HEK293 (cell line): ENCODE data around the gene MDM4.

Experiments used
- EGR2 ChIP-seq: fragments of 450-650 bp; formaldehyde crosslinking; IDR thresholded peaks from 2 replicates; pipeline ENCODE4 v1.5.1; 2016; ENCODE audit warnings: low read depth, missing biosample characterization, missing genetic modification characterization
- GLIS1 ChIP-seq: fragments of 450-650 bp; formaldehyde crosslinking; IDR thresholded peaks from 2 replicates; pipeline ENCODE4 v1.5.1; 2016; ENCODE audit warnings: missing biosample characterization, missing genetic modification characterization
- HOXA7 ChIP-seq: sonication (generic); formaldehyde crosslinking; IDR thresholded peaks from 2 replicates; pipeline ENCODE4 v1.8.1; 2022; ENCODE audit warnings: missing genetic modification reagents, borderline replicate concordance
- HOXD13 ChIP-seq: sonication (generic); formaldehyde crosslinking; IDR thresholded peaks from 2 replicates; pipeline ENCODE4 v1.8.0; 2022; ENCODE audit warnings: missing genetic modification reagents, borderline replicate concordance
- KLF8 ChIP-seq: fragments of 450-650 bp; formaldehyde crosslinking; IDR thresholded peaks from 2 replicates; pipeline ENCODE4 v1.5.1; 2016; ENCODE audit warnings: missing biosample characterization, missing genetic modification characterization
- KLF9 ChIP-seq: fragments of 450-650 bp; formaldehyde crosslinking; IDR thresholded peaks from 2 replicates; pipeline ENCODE4 v1.5.1; 2016; ENCODE audit warnings: missing biosample characterization, missing genetic modification characterization, low read depth
- MYNN ChIP-seq: fragments of 450-650 bp; formaldehyde crosslinking; IDR thresholded peaks from 2 replicates; pipeline ENCODE4 v1.5.1; 2016; ENCODE audit warnings: missing biosample characterization, missing genetic modification characterization, borderline replicate concordance
- PRDM1 ChIP-seq: fragments of 450-650 bp; formaldehyde crosslinking; IDR thresholded peaks from 2 replicates; pipeline ENCODE4; 2016; ENCODE audit warnings: missing biosample characterization, missing genetic modification characterization
- RBAK ChIP-seq: fragments of 450-650 bp; formaldehyde crosslinking; IDR thresholded peaks from 2 replicates; pipeline ENCODE4 v1.5.1; 2016; ENCODE audit warnings: missing biosample characterization, missing genetic modification characterization
- SP2 ChIP-seq: fragments of 450-650 bp; formaldehyde crosslinking; IDR thresholded peaks from 2 replicates; pipeline ENCODE4 v1.5.1; 2016; ENCODE audit warnings: missing biosample characterization, missing genetic modification characterization
- YY1 ChIP-seq: fragments of 450-650 bp; formaldehyde crosslinking; IDR thresholded peaks from 2 replicates; pipeline ENCODE4 v1.5.1; 2018; ENCODE audit warnings: missing biosample characterization, missing genetic modification characterization
- ZBTB20 ChIP-seq: fragments of 450-650 bp; formaldehyde crosslinking; IDR thresholded peaks from 2 replicates; pipeline ENCODE4 v1.5.1; 2016; ENCODE audit warnings: missing biosample characterization, missing genetic modification characterization
- ZBTB7A ChIP-seq: fragments of 450-650 bp; formaldehyde crosslinking; IDR thresholded peaks from 2 replicates; pipeline ENCODE4 v1.5.1; 2016; ENCODE audit warnings: low read depth, missing biosample characterization, missing genetic modification characterization
- ZNF10 ChIP-seq: fragments of 450-650 bp; formaldehyde crosslinking; IDR thresholded peaks from 2 replicates; pipeline ENCODE4 v1.5.1; 2017; ENCODE audit warnings: missing biosample characterization, missing genetic modification characterization
- ZNF114 ChIP-seq: fragments of 450-650 bp; formaldehyde crosslinking; IDR thresholded peaks from 2 replicates; pipeline ENCODE4 v1.5.0; 2017; ENCODE audit warnings: missing biosample characterization, missing genetic modification characterization
- ZNF133 ChIP-seq: fragments of 450-650 bp; formaldehyde crosslinking; IDR thresholded peaks from 2 replicates; pipeline ENCODE4 v1.5.1; 2016; ENCODE audit warnings: missing biosample characterization, missing genetic modification characterization
- ZNF138 ChIP-seq: fragments of 450-650 bp; formaldehyde crosslinking; IDR thresholded peaks from 2 replicates; pipeline ENCODE4 v1.5.1; 2016; ENCODE audit warnings: missing biosample characterization, missing genetic modification characterization, borderline replicate concordance
- ZNF157 ChIP-seq: fragments of 450-650 bp; formaldehyde crosslinking; IDR thresholded peaks from 2 replicates; pipeline ENCODE4 v1.5.1; 2016; ENCODE audit warnings: missing biosample characterization, missing genetic modification characterization
- ZNF174 ChIP-seq: fragments of 450-650 bp; formaldehyde crosslinking; IDR thresholded peaks from 2 replicates; pipeline ENCODE4 v1.5.0; 2017; ENCODE audit warnings: missing biosample characterization, mild to moderate bottlenecking, missing genetic modification characterization
- ZNF2 ChIP-seq: fragments of 450-650 bp; formaldehyde crosslinking; IDR thresholded peaks from 2 replicates; pipeline ENCODE4 v1.5.1; 2016; ENCODE audit warnings: missing biosample characterization, missing genetic modification characterization
- ZNF292 ChIP-seq: fragments of 450-650 bp; formaldehyde crosslinking; IDR thresholded peaks from 2 replicates; pipeline ENCODE4 v1.5.1; 2016; ENCODE audit warnings: low read depth, missing biosample characterization, missing genetic modification characterization, borderline replicate concordance
- ZNF350 ChIP-seq: fragments of 450-650 bp; formaldehyde crosslinking; IDR thresholded peaks from 2 replicates; pipeline ENCODE4 v1.5.0; 2017; ENCODE audit warnings: missing biosample characterization, mild to moderate bottlenecking, missing genetic modification characterization
- ZNF423 ChIP-seq: fragments of 450-650 bp; formaldehyde crosslinking; IDR thresholded peaks from 2 replicates; pipeline ENCODE4 v1.5.1; 2016; ENCODE audit warnings: missing biosample characterization, missing genetic modification characterization
- ZNF514 ChIP-seq: fragments of 450-650 bp; formaldehyde crosslinking; IDR thresholded peaks from 2 replicates; pipeline ENCODE4 v1.5.1; 2016; ENCODE audit warnings: missing biosample characterization, missing genetic modification characterization
- ZNF521 ChIP-seq: fragments of 450-650 bp; formaldehyde crosslinking; IDR thresholded peaks from 2 replicates; pipeline ENCODE4 v1.5.1; 2017; ENCODE audit warnings: missing biosample characterization, mild to moderate bottlenecking, missing genetic modification characterization
- ZNF623 ChIP-seq: fragments of 450-650 bp; formaldehyde crosslinking; IDR thresholded peaks from 2 replicates; pipeline ENCODE4 v1.5.1; 2016; ENCODE audit warnings: missing biosample characterization, missing genetic modification characterization
- ZNF624 ChIP-seq: fragments of 450-650 bp; formaldehyde crosslinking; IDR thresholded peaks from 2 replicates; pipeline ENCODE4 v1.5.1; 2017; ENCODE audit warnings: missing biosample characterization, missing genetic modification characterization
- ZNF654 ChIP-seq: fragments of 450-650 bp; formaldehyde crosslinking; IDR thresholded peaks from 2 replicates; pipeline ENCODE4 v1.5.1; 2016; ENCODE audit warnings: low read depth, missing biosample characterization, missing genetic modification characterization
- ZNF777 ChIP-seq: fragments of 450-650 bp; formaldehyde crosslinking; IDR thresholded peaks from 2 replicates; pipeline ENCODE4 v1.5.1; 2017; ENCODE audit warnings: missing biosample characterization, missing genetic modification characterization, borderline replicate concordance
- ZXDB ChIP-seq: fragments of 450-650 bp; formaldehyde crosslinking; IDR thresholded peaks from 2 replicates; pipeline ENCODE4 v1.5.1; 2016; ENCODE audit warnings: missing biosample characterization, missing genetic modification characterization
- TF ChIP-seq, protein P1 (sequence below): fragments of 450-650 bp; formaldehyde crosslinking; IDR thresholded peaks from 2 replicates; pipeline ENCODE4 v1.5.1; 2017; ENCODE audit warnings: missing biosample characterization, missing genetic modification characterization
- TF ChIP-seq, protein P2 (sequence below): fragments of 450-650 bp; formaldehyde crosslinking; IDR thresholded peaks from 2 replicates; pipeline ENCODE4 v1.5.1; 2016; ENCODE audit warnings: missing biosample characterization, missing genetic modification characterization
- TF ChIP-seq, protein P3 (sequence below): fragments of 450-650 bp; formaldehyde crosslinking; IDR thresholded peaks from 2 replicates; pipeline ENCODE4 v1.5.1; 2016; ENCODE audit warnings: missing biosample characterization, missing genetic modification characterization
- TF ChIP-seq, protein P4 (sequence below): fragments of 450-650 bp; formaldehyde crosslinking; optimal IDR thresholded peaks from 2 replicates; pipeline ENCODE3; 2016; ENCODE audit warnings: missing biosample characterization, mild to moderate bottlenecking, missing genetic modification characterization

MDM4 gene

DNA sequence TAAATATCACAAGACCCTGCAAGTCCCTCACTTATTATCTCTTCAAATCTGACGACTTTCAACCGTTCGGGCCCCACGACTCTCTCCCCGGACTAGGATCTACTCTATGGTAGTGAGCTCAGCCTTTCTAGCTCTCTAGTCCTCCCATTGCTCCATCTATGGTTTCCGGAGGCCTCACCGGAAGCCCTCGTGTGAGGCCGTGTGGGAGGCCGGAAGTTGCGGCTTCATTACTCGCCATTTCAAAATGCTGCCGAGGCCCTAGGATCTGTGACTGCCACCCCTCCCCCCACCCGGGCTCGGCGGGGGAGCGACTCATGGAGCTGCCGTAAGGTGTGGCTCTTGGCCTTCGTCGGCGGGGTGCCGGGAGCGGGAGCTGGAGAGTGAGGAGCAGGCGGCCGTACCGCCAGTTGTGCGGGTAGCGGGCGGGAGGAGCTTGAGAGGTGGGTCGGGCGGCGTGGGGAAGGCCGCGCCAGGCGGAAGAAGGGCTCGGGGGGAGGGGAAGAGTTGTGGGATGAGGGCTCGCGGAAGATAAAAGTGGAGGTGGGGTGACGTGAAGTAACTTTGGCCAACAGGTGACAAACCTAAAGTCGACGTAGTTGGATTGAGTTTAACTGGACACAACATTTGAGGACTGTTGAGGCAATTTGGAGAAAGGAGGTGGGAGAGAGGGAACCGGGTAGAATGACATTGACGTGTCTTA is at the start of gene MDM4 (continued):
- TF ChIP-seq ZNF514 (tag by site-specific recombination), result no peak
- TF ChIP-seq EGR2 (tag by site-specific recombination), result peak; percentile 95
- 0 out of 2 replicates have a peak, but pooled peaks have one; percentile 14 for TF ChIP-seq ZNF133 (tag by site-specific recombination)
- peak; percentile 88 for TF ChIP-seq SP2 (tag by site-specific recombination)
- 0 out of 2 replicates have a peak, but pooled peaks have one; percentile 68 for TF ChIP-seq ZNF138
- TF ChIP-seq ZNF292 (tag by site-specific recombination), result no peak
- peak; percentile 79 for TF ChIP-seq KLF9 (tag by site-specific recombination)
- TF ChIP-seq, protein P1, sequence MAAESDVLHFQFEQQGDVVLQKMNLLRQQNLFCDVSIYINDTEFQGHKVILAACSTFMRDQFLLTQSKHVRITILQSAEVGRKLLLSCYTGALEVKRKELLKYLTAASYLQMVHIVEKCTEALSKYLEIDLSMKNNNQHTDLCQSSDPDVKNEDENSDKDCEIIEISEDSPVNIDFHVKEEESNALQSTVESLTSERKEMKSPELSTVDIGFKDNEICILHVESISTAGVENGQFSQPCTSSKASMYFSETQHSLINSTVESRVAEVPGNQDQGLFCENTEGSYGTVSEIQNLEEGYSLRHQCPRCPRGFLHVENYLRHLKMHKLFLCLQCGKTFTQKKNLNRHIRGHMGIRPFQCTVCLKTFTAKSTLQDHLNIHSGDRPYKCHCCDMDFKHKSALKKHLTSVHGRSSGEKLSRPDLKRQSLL, result peak; percentile 88; the same call in 1 of the 2 replicates
- TF ChIP-seq, protein P2, sequence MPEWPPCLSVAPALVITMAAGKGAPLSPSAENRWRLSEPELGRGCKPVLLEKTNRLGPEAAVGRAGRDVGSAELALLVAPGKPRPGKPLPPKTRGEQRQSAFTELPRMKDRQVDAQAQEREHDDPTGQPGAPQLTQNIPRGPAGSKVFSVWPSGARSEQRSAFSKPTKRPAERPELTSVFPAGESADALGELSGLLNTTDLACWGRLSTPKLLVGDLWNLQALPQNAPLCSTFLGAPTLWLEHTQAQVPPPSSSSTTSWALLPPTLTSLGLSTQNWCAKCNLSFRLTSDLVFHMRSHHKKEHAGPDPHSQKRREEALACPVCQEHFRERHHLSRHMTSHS (tag by site-specific recombination), result no peak
- TF ChIP-seq PRDM1 (tag by site-specific recombination), result peak; percentile 32; the same call in 1 of the 2 replicates
- no peak for TF ChIP-seq ZNF777
- TF ChIP-seq ZXDB (tag by site-specific recombination), result peak; percentile 97
- no peak for TF ChIP-seq ZNF521 (tag by site-specific recombination)
- TF ChIP-seq HOXA7, result no peak
- TF ChIP-seq KLF8 (tag by site-specific recombination), result peak; percentile 97
- TF ChIP-seq YY1 (tag by site-specific recombination), result peak; percentile 93
- TF ChIP-seq, protein P3, sequence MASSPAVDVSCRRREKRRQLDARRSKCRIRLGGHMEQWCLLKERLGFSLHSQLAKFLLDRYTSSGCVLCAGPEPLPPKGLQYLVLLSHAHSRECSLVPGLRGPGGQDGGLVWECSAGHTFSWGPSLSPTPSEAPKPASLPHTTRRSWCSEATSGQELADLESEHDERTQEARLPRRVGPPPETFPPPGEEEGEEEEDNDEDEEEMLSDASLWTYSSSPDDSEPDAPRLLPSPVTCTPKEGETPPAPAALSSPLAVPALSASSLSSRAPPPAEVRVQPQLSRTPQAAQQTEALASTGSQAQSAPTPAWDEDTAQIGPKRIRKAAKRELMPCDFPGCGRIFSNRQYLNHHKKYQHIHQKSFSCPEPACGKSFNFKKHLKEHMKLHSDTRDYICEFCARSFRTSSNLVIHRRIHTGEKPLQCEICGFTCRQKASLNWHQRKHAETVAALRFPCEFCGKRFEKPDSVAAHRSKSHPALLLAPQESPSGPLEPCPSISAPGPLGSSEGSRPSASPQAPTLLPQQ (tag by site-specific recombination), result peak; percentile 84
- TF ChIP-seq ZNF157 (tag by site-specific recombination), result no peak
- TF ChIP-seq ZNF2 (tag by site-specific recombination), result peak; percentile 97
- no peak for TF ChIP-seq ZNF350 (tag by site-specific recombination)
- TF ChIP-seq ZNF654 (tag by site-specific recombination), result no peak
- no peak for TF ChIP-seq ZNF114
- peak; percentile 98 for TF ChIP-seq GLIS1
- peak; percentile 69 for TF ChIP-seq ZNF10 (tag by site-specific recombination)
- peak; percentile 62; the same call in 1 of the 2 replicates for TF ChIP-seq ZBTB7A (tag by site-specific recombination)
- peak; percentile 84 for TF ChIP-seq ZNF423 (tag by site-specific recombination)
- TF ChIP-seq HOXD13, result no peak
- peak; percentile 26; the same call in 1 of the 2 replicates for TF ChIP-seq ZNF623 (tag by site-specific recombination)
- no peak for TF ChIP-seq RBAK (tag by site-specific recombination)
- TF ChIP-seq, protein P4, sequence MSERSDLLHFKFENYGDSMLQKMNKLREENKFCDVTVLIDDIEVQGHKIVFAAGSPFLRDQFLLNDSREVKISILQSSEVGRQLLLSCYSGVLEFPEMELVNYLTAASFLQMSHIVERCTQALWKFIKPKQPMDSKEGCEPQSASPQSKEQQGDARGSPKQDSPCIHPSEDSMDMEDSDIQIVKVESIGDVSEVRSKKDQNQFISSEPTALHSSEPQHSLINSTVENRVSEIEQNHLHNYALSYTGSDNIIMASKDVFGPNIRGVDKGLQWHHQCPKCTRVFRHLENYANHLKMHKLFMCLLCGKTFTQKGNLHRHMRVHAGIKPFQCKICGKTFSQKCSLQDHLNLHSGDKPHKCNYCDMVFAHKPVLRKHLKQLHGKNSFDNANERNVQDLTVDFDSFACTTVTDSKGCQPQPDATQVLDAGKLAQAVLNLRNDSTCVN (tag by site-specific recombination), result peak; percentile 56
- peak; percentile 59; the same call in 1 of the 2 replicates for TF ChIP-seq ZNF624 (tag by site-specific recombination)
- TF ChIP-seq ZBTB20, result peak; percentile 70
- TF ChIP-seq MYNN (tag by site-specific recombination), result 0 out of 2 replicates have a peak, but pooled peaks have one; percentile 34
- no peak for TF ChIP-seq ZNF174 (tag by site-specific recombination)
